GM12801 (cell line): ENCODE measurements around the gene CPNE1.

ENCODE experiments used
- CTCF ChIP-seq: IDR thresholded peaks from one replicate; pipeline ENCODE4 v1.5.1; 2011; ENCODE audit warnings: control low read depth; ENCODE audit not compliant: insufficient read length; ENCODE audit errors: extremely low read depth

Gene CPNE1

GRCh38 chr20:35610833-35611427 lies 53.8 kb downstream of the CPNE1 start:
- TF ChIP-seq CTCF = no peak

GRCh38 chr20:35607003-35607735 lies 57.5 kb downstream of the CPNE1 start:
- TF ChIP-seq CTCF = no peak

- TF ChIP-seq CTCF = no peak
Observed at GRCh38 chr20:35606127-35606526, 58.6 kb downstream of the CPNE1 start.

- TF ChIP-seq CTCF = no peak
Observed at GRCh38 chr20:35604449-35604747, 60.3 kb downstream of the CPNE1 start.

GRCh38 chr20:35603695-35604448 lies 60.8 kb downstream of the CPNE1 start:
- TF ChIP-seq CTCF = no peak

DNA sequence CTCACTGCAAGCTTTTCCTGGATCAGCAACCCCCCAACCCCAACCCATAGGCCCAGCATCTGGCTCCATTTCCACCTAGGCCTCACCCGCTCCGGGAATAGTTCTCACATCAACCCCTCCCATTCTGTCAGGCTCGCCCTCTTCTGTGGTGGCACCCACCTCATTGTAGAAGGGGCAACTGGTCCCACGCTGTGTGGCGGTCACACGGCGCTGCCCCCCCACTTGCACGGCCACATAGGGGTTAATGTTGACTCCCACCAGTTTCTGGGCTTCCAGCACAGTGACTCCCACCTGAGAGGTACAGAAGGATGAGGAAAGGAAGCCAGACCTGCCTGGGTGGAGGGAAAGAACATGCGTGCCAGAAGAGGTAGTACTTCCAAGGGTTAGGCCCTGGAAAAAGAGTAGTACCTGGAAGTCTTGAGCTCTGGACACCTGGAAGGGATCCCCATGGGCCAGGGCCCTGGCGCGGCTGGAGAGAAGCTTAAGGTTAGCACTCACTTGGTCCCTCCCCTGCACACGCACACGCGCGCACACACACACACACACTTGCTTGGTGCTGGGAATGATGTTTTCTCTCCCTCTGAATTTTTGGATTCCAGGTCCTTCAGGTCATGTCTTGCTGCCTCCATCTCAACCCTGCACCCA lies 61.7 kb downstream of the CPNE1 start:
- TF ChIP-seq CTCF = no peak

DNA sequence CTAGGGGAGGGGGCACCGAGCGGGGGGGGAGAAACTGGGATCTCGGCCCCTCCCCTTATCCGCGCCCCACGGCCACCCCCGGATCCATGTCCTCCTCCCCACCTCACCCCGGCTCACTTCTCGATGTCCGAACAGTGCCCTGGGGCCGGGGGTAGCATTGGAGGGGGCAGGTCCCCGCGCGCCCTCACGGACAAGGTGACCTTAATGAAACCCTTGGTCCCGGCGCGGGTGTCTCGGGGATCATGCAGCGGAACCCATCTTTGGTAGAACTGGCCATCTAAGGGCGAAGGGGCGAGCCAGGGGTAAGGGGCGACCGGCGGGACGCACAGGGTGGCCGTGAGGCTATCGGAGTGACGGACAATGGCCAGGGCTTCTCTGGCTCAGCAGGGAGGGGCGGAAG lies 62.7 kb downstream of the CPNE1 start:
- no peak for TF ChIP-seq CTCF
